Muscle layer of colon (tissue), 2 donors: Measurements from ENCODE around the gene SHROOM2.
"Not testable (repeated sequence)": the region's sequence is repeated elsewhere in the genome, so short reads cannot be mapped to it uniquely, and the experiment has no call there.

ENCODE experiments used
- H3K27ac ChIP-seq: one replicate; pipeline ENCODE4 v1.7.0; 2013; ENCODE audit warnings: low read depth, mild to moderate bottlenecking, low read length, moderate library complexity
- H3K27me3 ChIP-seq, 2 donors: one replicate each; pipeline ENCODE4 v1.7.0; 2013; ENCODE audit warnings: low read length in 2 of 2, mild to moderate bottlenecking in 2 of 2; ENCODE audit not compliant: insufficient read depth in 2 of 2, control insufficient read depth in 1 of 2
- H3K36me3 ChIP-seq: one replicate; pipeline ENCODE4 v1.7.0; 2013; ENCODE audit warnings: mild to moderate bottlenecking, low read length; ENCODE audit not compliant: insufficient read depth
- H3K4me1 ChIP-seq: one replicate; pipeline ENCODE4 v1.7.0; 2013; ENCODE audit warnings: mild to moderate bottlenecking, low read length; ENCODE audit not compliant: insufficient read depth
- H3K4me3 ChIP-seq, 2 donors: one replicate each; pipeline ENCODE4 v1.7.0; 2013; ENCODE audit warnings: low read length in 2 of 2, low read depth in 1 of 2, mild to moderate bottlenecking in 1 of 2, moderate library complexity in 1 of 2
- H3K9ac ChIP-seq: one replicate; pipeline ENCODE4 v1.7.0; 2013; ENCODE audit warnings: low read length
- H3K9me3 ChIP-seq: one replicate; pipeline ENCODE4 v1.7.0; 2013; ENCODE audit warnings: mild to moderate bottlenecking, low read length
- donor health status: abdominal sarcoma.
- donor health status: Adenocarcinoma of cecum.

Gene SHROOM2

DNA sequence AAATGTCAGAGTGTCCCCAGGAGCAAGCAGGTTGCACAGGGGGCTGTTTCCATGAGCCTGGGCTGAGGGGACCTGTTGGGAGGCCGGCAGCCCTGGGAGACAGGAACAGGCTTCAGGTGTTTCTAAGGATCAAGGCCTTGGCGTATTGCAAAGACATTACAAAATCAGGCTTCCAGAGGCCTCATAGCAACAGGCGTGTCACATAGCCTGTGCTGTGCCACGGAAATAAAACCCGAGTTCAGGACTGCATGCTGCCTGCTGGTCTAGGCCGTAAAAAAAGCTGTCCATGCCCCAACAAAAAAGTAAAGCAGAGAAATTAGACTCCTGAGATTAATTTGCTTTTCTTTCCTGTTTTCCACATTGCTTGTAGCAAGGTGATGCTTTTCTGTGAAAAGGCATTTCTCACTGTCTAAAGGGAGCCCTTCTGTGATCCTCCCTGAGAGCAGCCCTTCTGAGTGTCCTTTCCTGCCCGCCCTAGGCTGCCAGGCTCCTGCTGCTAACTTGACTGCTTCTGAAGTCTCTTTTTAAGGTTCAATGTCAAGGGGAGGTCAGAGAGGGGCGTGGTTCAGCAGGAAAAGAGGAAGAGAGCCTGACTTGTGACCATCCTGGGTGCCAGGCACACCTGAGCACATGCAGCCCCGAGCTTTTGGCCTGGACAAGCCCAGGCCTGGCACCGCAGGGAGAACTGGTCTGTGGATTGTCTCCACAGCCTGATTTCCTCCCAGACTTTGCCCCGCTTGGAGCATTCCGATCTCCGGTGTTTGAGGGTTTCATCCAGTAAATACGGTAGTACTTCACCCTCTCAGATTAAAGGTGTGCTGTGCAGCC, 21.3 kb downstream of the SHROOM2 start:
- no peaks in the 10 kb centered on the region for H3K36me3 ChIP-seq
- H3K27ac ChIP-seq: no peak overlapping the region
- no peaks in the 10 kb centered on the region for H3K27me3 ChIP-seq
- no peaks in the 10 kb centered on the region for H3K9me3 ChIP-seq
- no peak overlapping the region for H3K4me3 ChIP-seq
- H3K9ac ChIP-seq: no peak overlapping the region
- H3K4me1 ChIP-seq: no peaks in the 10 kb centered on the region

DNA sequence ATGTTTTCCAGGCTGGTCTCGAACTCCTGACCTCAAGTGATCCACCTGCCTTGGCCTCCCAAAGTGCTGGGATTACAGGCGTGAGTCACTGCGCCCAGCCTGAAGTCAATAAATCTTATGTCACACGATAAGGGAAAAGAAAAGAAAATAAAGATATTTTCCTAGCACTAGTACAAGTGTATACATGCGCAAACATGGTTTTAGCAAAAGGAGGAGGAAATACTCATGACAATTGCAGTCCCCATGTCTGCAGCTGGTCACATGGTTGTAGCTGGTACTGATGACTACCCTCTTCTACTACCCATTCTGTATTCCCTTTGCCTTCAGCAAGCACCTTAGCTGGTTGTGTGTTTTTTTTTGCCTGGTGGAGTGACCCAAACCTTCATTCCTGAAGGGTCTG, 23.6 kb downstream of the SHROOM2 start:
- H3K36me3 ChIP-seq, H3K27ac ChIP-seq, H3K27me3 ChIP-seq, H3K9me3 ChIP-seq, H3K4me3 ChIP-seq, H3K4me1 ChIP-seq, H3K9ac ChIP-seq: not testable (repeated sequence)

DNA sequence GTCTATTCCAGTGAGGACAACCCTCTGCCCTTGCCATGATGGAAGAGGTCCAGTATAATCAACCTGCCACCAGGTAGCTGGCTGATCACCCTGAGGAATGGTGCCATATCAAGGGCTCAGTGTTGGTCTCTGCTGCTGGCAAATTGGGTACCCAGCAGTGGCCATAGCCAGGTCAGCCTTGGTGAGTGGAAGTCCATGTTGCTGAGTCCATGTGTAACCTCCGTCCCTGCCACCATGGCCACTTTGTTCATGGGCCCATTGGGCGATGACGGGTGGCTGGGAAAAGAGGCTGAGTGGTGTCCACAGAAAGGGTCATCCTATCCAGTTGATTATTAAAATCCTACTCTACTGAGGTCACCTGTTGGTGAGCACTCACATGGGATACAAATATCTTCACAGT, 24.9 kb downstream of the SHROOM2 start:
- H3K9ac ChIP-seq, H3K36me3 ChIP-seq, H3K27ac ChIP-seq, H3K27me3 ChIP-seq, H3K9me3 ChIP-seq, H3K4me3 ChIP-seq, H3K4me1 ChIP-seq: not testable (repeated sequence)

DNA sequence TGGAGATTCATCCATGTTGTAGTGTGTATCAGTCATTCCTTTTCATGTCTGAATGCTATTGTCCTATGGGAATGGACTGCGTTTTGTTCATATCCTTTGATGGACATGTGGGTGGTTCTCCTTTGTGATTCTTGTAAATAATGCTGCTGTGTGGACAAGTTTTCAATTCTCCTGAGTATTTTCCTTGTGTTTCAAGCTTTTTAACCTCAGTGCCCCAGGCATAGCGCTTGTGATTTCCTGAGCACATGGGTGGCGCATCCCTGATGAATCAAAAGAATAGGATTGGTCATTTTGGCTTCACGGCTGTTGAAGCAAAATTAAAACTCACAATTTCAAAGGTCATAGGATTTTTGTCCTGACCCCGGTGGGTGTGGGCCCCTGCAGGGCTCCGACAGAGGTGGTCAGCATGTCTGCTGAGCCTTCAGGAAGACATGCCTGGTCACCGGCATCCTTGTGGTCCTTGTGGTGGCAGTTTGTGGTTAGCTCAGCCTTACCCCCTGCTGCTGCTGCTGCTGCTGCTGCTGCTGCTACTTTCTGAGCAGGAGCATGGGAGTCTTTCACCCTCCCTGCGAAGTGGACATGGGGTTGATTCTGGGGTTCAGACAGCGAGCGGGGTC, 30.0 kb downstream of the SHROOM2 start:
- H3K27me3 ChIP-seq: peaks cover 0 to 5% of the 10 kb centered on the region in 2 donors
- no peak overlapping the region for H3K27ac ChIP-seq
- no peak overlapping the region for H3K9ac ChIP-seq
- no peaks in the 10 kb centered on the region for H3K9me3 ChIP-seq
- no peaks in the 10 kb centered on the region for H3K36me3 ChIP-seq
- H3K4me1 ChIP-seq: no peaks in the 10 kb centered on the region
- H3K4me3 ChIP-seq: no peak overlapping the region

DNA sequence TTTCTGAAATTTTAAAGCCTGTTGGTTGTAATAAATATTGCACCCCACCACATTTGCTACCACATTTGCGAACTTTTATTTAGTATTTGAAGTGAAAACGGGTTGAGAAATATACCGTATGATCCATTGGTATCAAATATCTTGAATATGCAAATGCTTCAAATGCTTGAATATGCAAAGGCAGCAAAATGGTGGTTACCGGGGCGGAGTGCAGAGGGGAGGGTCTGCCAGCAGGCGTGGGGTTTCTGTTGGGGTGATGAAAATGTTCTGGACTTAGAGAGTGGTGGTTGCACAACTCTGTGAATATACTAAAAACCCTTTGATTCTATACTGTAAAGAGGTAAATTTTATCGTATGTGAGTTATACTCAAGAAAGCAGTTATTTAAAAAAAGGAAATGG, 35.3 kb downstream of the SHROOM2 start:
- Histone ChIP-seq H3K4me3 (no peak overlapping the region), H3K9ac (no peak overlapping the region), H3K9me3 (no peaks in the 10 kb centered on the region), H3K4me1 (no peaks in the 10 kb centered on the region), H3K27me3 (peaks cover 0 to 12% of the 10 kb centered on the region in 2 donors), H3K27ac (no peak overlapping the region), H3K36me3 (no peaks in the 10 kb centered on the region)

DNA sequence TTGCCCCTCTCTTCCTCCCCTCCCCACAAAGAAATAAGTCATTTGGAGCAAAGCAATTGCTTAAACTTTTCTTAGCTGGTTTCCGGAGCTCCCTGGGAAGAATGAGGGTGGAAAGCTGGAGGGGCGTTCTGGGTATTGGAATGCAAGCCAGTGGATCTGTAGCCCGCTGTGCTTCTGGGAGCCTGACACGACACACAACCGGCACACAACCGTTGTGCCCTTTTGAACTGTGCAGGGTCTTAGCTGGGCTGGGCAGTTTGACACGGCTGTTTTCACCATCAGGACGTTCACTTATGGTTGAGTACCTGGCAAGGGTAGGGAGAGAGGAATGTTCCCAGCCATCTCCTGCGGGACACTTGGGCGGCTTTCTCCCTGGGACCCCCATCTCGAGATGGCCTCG, 38.3 kb downstream of the SHROOM2 start:
- Histone ChIP-seq H3K27me3 (peaks cover 0 to 8% of the 10 kb centered on the region in 2 donors), H3K4me3 (no peak overlapping the region), H3K9ac (no peak overlapping the region), H3K27ac (no peak overlapping the region), H3K4me1 (no peaks in the 10 kb centered on the region), H3K9me3 (no peaks in the 10 kb centered on the region), H3K36me3 (no peaks in the 10 kb centered on the region)

DNA sequence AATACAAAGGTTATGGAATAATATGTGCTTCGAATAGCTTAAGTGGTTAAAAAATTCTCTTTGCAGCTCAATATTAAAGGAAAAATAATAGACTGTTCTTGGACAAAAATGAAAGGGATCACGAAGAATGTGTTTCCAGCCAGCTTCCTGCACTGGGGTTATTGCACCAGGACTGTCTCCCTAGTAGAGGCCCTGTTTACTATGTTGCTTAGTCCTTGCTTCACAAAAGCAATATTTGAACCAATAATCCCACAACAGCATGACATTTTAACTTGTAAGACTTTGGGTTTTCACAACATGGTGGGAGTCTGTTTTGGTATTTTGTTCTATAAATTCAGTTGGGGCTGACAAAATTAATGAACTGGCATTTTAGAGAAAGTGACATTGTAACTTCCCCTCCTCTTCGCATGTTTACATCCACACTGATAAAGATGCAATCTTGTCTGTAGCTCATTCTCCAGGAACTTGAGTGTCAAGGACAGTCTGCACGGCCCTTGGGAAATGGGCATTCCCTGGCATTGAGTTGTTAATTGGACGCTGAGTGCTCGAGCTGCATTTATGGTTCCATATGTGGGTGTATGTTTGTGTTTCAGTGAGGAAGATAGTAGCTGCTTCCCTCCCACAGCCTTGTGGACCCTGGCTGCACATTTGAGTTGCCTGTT, 39.0 kb downstream of the SHROOM2 start:
- Histone ChIP-seq H3K27ac (no peak overlapping the region), H3K4me1 (no peaks in the 10 kb centered on the region), H3K9me3 (no peaks in the 10 kb centered on the region), H3K27me3 (peaks cover 0 to 8% of the 10 kb centered on the region in 2 donors), H3K36me3 (no peaks in the 10 kb centered on the region), H3K9ac (no peak overlapping the region), H3K4me3 (no peak overlapping the region)

DNA sequence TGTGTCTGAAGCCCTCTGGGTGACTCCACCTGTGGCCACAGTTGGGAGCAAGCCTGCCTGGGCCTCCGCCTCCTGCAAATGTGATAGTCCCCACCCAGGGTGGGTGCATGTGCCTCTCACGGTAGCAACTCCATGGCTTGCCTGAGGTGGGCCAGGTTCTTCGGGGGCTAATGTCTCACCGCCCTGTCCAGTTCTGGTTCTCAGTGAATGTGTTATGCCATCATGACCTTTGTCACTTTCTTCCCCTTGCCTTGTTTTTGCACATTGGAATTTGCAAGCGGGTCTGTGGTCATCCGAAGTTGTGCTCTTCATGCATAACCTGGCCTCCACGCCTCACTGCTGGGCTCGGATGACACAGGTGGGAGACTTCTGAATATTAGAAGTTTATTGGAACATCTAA, 39.7 kb downstream of the SHROOM2 start:
- no peak overlapping the region for H3K9ac ChIP-seq
- no peaks in the 10 kb centered on the region for H3K9me3 ChIP-seq
- peaks cover 0 to 8% of the 10 kb centered on the region in 2 donors for H3K27me3 ChIP-seq
- H3K36me3 ChIP-seq: no peaks in the 10 kb centered on the region
- no peak overlapping the region for H3K27ac ChIP-seq
- no peak overlapping the region for H3K4me3 ChIP-seq
- no peaks in the 10 kb centered on the region for H3K4me1 ChIP-seq

DNA sequence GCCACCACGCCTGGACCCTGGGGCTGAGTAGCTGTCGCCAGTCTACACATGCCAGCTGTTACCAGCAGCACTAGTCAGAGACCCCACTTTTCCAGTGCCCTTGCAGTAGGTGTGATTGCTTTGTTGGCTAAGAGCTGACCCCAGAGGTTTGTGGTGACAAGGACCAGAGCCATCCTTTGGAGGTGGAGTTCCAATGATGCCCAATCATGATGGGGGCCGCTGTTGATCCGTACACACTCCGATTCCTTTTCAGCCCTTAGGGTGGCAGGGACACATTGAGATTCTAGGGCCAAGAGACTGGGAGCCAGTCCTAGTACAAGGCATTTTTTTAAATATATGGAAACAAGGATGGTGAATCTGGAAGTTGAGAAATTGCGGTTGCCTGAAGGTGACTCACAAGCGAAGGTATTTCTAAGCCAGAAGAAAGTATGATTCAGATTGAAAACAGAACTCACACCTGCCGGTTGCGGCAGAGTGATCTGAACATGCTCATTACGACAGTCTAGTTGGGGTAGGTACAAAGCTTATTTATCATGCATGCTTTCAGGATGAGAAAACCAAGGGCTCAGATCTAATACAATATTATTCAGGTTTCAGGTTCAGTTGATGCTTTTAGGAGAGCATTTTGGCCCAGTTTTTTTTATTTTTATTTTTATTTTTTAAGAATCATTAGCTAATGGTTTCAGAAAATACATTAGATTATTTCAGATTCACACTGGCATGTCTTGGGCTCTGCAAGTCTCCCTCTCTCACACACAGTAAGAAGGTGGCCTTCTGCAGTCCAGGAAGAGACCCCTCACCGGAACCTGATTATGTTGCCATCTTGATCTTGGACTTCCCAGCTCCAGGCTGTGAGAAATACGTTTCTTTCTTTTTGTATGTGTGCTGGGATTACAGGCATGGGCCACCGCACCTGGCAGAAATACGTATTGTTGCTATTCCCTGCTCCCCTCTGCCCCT, 43.4 kb downstream of the SHROOM2 start:
- Histone ChIP-seq H3K4me1 (no peaks in the 10 kb centered on the region), H3K9me3 (no peaks in the 10 kb centered on the region), H3K4me3 (no peak overlapping the region), H3K27ac (no peak overlapping the region), H3K36me3 (no peaks in the 10 kb centered on the region), H3K27me3 (peaks cover 0 to 8% of the 10 kb centered on the region in 2 donors), H3K9ac (no peak overlapping the region)

DNA sequence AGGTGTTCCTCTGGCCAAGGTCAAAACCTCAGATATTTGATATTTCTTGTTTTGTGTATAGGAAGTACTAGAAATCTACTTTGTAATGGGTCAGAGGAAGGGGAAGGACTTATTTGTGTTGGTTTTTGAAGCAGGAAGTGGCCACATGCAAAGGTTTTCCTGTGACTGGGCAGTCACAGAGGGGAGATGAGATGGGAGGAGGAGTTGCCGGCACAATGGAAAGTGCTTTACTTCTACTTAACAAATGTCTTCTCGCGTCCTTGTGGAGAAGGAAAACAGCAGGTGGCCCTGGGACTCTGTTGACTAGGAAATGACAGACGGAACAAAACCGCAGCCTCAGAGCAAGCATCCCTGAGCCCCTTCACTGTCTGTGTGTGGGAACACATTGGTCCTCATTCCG, 46.6 kb downstream of the SHROOM2 start:
- Histone ChIP-seq H3K27ac (no peak overlapping the region), H3K9me3 (no peaks in the 10 kb centered on the region), H3K4me1 (no peaks in the 10 kb centered on the region), H3K27me3 (no peaks in the 10 kb centered on the region), H3K36me3 (no peaks in the 10 kb centered on the region), H3K9ac (no peak overlapping the region), H3K4me3 (no peak overlapping the region)
